KBM-7 (cell line): ENCODE measurements around the gene JPH4.
A peak's percentile ranks its signal among the peaks of the same experiment; 100 is the strongest.
"Not testable (repeated sequence)": the region's sequence is repeated elsewhere in the genome, so short reads cannot be mapped to it uniquely, and the experiment has no call there.

Experiments
- DNase-seq: peaks from one replicate; pipeline ENCODE4 v3.0.0-alpha.2; 2015
- in situ Hi-C: fragments of 300-500 bp; cut with MboI; formaldehyde crosslinking; loops from 2 replicates; pipeline ENCODE4 v1.14.3; 2020; ENCODE audit warnings: low sequenced_read_pairs, low pct_unique_long_range_greater_than_20kb, mixed read lengths

Gene JPH4

DNA sequence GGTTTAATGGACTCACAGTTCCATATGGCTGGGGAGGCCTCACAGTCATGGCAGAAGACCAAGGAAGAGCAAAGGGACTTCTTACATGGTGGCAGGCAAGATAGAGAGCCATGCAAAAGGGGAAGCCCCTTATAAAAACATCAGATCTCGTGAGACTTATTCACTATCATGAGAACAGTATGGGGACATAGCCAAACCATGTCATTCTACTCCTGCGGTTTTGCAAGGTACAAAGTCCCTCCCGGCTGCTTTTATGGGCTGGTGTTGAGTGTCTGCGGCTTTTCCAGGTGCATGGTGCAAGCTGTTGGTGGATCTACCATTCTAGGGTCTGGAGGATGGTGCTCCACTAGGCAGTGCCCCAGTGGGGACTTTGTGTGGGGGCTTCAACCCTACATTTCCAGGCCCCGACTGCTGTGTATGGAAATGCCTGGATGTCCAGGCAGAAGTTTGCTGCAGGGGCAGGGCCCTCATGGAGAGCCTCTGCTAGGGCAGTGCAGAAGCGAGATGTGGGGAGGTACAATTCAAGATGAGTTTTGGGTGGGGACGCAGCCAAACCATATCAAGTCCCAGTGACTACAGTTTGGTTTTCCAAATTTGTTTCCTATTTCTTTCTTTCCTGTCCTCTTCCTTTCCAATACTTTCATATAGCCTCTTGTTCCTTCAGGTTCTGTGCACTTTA is 31.0 kb upstream of the JPH4 start:
- in situ Hi-C loops, DNase-seq: not testable (repeated sequence)

DNA sequence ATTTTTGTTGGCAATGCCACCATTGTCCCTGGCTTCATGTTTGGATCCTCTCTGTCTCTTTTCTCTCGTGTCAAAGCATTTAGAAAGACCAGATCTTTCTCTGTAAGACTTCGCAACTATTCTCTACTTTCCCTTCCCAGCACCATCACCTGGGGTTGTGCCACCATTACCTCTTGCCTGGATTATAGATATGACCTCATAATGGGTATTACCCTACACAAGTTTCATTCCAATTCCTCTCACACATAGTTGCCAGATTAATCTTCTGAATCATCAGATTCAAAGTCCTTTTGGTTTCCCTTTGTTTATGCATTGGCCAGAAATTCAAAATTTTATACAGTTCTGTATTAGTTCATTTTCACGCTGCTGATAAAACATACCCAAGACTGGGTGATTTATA is 30.4 kb upstream of the JPH4 start:
- in situ Hi-C loops = no loop called here
- DNase-seq = no peak

DNA sequence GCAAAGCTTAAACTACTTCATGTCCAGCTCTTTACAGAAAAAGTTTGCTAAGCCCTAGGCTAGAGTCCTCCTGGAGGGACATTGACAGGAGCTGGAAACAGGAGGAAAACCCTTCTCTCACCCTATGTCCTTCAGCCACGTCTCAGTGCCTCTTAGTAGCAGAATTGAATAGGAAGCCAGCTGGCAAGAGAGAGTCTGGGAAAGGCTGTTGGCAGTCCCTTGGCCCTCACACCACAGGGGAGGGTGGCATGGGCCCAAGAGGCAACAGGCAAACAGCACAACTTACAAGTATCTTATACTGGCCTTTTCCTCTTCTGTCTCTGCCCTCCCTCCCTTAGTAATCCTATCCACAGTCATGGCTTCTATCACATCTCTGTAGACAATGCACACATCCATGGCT is 29.9 kb upstream of the JPH4 start:
- in situ Hi-C loops = no loop called here
- no peak for DNase-seq

DNA sequence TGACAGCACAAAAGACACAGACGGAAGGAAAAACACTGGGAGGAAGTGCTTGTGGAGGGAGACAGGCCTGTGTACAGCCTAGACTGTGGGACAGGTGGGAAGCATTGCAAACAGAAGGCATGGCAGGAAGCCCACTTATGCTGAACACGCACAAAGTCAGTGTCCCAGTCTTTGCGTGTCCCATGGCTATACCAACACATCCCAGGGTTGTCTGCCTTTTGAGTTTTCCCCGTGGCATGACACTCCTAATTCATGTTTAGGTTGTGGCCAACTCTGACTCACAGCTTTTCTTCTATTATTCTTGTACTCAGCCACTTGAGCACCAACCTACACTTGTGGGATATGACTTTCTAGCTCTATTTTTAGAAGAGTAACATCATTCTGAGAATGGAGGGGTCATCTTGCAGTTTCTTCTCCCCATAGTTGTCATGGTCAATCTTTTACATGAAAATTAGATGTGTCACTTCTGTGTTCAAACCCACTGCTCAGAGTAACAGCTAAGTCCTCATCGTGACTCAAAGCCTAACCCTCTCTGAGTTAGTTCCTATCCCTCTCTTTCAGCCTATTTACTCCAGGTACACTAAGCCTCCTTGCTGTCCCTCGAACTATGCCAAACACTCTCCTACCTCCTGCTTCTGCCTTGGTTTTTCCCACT is 27.5 kb upstream of the JPH4 start:
- in situ Hi-C loops = no loop called here
- no peak for DNase-seq

DNA sequence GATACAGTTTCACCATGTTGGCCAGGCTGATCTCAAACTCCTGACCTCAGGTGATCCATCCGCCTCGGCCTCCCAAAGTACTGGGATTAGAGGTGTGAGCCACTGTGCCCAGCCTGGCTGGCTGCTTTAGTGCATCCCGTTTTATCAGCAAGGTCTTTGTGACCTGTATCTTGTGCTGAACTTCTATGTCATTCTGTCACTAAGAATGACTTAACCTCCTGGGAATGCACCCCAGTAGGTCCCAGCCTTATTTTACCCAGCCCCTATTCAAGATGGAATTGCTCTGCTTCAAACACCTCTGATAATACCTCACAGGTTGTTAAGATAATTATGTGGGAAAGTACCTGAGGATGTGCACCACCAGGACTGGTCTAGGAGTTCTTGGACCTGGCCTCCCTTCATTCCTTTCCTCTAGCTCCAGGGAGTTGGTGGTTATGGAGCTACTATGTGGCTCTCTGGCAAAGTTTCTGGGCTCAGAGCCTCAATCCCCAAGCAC is 26.1 kb upstream of the JPH4 start:
- DNase-seq = no peak
- in situ Hi-C loops = no loop called here

DNA sequence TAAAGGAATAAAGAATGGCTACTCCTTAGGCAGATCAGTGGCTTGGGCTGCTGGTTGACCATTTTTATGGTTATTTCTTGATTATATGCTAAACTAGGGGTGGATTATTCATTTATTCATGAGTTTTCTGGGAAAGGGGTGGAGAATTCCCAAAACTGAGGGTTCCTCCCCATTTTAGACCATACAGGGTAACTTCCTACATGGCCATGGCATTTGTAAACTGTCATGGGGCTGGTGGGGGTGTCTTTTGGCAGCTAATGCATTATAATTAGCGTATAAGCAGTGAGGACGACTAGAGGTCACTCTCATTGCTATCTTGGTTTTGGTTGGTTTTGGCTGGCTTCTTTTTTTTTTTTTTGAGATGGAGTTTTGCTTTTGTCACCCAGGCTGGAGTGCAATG is 25.6 kb upstream of the JPH4 start:
- in situ Hi-C loops = no loop called here
- DNase-seq = no peak

DNA sequence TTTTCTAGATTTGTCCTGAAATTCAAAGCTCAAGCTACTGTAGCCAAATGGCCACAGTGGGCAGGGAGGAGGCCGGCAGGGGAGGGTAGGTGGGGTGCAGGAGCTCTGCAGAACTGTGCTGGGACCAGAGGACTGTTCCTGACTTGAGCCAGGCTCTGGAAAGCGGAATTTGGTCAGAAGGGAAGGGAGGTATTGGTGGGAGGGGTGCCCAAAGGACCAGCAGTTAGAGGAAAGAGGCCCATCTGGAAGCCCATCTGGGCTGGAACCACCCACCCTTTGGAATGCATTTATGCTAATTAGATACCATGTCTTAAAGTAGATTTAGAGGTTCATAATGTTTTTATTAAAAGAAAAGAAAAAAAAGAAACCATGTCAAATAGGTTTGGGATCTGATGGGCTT is 24.5 kb upstream of the JPH4 start:
- no peak for DNase-seq
- in situ Hi-C loops = no loop called here

DNA sequence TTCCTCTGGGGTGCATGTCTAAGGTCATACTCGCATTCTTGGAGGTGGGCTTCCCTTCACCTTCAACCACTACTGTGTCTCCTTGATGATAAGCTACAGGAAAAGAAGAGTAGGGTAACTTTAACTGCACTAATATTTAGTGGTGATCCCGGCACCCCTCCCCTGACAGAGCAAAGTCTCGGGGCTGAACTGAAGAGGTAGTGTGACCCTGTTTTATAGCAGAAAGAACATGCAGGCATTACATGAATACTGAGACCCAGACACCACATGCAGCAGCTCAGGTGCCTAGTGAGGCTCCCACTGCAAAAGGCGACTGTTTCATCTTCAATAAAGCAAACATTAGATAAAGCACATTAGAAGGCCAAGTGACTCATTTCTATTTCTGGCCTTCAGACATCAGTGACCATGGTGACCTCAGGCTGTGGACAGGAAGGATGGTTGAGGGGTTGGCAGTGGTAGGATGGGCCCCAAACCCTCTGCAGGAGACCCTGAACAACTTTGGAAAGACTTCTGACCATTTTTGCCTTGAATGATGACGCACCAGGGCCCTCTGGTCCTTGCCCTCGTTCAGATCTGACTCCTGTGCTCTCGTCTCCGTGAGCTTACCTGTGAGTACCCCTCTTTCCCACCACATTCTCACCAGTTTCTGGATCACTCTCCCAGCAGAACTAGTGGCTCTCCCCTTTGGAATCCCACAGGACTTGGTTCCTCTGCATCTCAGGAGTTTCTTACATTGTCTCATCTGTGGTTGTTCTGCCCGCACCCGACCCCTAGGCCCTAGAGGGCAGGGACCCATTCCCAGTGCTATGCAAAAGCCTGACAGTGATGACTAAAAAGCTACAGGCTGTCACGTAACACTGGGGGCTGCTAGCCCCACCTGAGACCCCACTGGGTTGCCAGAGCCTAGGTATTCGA is 23.8 kb upstream of the JPH4 start:
- no peak for DNase-seq
- in situ Hi-C loops = no loop called here

DNA sequence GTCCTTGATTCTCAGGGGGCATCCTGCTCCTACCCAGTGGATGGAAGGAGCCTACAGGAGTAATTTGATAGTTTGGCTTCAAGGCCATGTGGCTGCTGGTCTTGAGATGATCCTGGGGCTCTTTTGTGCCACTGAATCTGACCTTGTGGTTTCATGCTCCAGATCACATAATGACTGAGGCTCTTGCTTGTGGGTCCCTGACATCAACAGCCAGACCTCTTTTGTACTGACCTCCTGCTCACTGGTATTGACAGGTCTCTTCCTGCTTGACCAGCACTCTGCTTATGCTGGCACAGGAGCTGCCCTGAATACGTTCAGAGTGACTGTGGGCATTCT is 23.2 kb upstream of the JPH4 start:
- in situ Hi-C loops = no loop called here
- DNase-seq = no peak

DNA sequence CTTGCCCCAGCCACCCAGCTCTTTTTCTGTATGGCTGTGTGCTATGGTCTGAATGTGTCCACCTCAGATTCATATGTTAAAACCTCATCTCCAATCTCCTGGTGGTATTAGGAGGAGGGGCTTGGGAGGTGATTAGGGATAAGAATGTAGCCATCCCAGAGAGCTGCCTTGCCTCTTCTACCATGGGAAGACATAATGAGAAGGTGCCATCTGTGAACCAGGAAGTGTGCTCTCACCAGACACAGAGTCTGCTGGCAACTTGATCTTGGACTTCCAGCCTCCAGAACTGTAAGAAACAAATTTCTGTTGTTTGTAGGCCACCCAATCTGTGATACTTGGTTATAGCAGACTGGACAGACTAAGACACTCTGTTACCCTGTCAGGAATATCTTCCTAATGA is 22.8 kb upstream of the JPH4 start:
- DNase-seq = no peak
- in situ Hi-C loops = no loop called here

DNA sequence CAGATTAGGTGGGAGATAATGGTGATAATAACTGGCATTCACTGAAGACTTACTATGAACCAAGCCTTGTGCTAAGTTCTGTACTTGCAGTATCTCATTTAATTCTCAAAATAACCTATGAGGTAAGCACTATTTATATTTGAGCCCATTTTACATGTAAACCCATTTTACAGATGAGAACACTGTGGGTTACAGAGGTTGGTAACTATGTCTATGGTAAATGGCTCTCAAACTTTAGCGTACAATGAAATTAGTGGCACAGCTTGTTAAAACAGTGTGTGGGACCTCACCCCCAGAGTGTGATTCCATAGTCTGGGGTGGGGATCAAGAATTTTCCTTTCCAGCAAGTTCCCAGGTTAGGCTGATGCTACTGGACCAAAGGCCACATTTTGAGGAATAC is 22.2 kb upstream of the JPH4 start:
- DNase-seq = no peak
- in situ Hi-C loops = no loop called here

DNA sequence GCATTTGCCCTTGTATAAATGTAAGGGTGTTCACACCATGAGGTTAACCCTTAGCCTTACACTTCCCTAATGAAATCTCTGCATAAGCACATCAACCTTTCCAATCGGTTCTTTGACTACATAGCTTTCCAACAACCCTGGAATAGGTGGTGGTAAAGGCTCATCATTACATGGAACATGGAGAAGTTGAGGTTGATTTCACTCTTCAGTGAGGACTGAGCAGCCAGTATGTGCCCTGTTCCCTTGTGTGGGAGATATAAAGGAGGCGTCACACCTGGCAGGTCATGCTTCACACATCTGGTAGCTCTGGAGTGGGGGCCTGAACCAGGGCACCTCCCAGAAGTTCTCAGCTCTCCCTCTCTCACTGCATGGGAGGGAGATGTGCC is 21.7 kb upstream of the JPH4 start:
- no peak for DNase-seq
- in situ Hi-C loops = no loop called here

DNA sequence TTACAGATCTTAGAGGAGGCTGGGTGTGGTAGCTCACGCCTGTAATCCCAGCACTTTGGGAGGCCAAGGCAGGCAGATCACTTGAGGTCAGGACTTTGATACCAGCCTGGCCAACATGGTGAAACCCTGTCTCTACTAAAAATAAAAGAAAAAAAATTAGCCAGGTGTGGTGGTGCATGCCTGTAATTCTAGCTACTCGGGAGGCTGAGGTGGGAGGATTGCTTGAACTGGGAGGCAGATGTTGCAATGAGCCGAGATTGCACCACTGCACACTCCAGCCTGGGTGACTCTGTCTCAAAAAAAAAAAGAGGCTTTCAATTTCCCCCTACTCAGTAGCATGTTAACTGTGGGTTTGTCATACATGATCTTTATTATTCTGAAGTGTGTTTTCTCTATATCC is 15.6 kb upstream of the JPH4 start:
- DNase-seq, in situ Hi-C loops: not testable (repeated sequence)

DNA sequence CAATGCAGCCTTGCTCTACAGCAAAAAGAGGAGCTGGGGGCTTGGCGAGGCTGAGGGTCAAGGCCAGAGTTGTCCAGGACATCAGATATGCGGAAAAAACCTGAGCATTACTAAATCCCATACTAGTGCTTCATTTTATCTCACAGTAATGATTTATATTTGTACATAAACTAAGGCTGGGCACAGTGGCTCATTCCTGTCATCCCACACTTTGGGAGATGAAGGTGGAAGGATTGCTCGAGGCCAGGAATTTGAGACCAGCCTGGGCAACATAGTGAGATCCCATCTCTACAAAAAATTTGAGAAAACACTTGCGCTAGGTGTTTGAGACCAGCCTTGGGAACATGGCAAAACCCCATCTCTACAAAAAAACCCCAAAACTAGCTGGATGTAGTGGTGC is 11.6 kb upstream of the JPH4 start:
- DNase-seq = no peak
- in situ Hi-C loops = no loop called here

DNA sequence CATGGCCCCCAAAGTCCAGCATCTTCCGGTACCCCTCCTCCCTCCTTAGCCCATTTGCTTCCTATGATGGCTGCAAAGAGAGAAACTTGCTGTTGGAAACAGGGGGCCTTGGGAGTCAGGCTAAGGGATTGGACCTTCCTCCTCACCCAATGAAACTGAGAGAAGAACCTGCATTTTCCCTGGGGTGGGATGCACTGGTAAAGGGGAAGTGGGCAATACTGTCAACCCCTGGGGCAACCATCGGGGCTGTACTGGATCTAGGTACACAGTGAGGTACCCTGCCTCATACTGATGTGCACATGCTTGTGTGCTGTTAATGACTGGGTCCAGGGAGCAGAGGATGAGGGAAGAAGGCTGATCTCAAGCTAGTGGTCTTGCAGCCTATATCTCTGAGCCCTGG is 11.0 kb upstream of the JPH4 start:
- in situ Hi-C loops = no loop called here
- DNase-seq = no peak

DNA sequence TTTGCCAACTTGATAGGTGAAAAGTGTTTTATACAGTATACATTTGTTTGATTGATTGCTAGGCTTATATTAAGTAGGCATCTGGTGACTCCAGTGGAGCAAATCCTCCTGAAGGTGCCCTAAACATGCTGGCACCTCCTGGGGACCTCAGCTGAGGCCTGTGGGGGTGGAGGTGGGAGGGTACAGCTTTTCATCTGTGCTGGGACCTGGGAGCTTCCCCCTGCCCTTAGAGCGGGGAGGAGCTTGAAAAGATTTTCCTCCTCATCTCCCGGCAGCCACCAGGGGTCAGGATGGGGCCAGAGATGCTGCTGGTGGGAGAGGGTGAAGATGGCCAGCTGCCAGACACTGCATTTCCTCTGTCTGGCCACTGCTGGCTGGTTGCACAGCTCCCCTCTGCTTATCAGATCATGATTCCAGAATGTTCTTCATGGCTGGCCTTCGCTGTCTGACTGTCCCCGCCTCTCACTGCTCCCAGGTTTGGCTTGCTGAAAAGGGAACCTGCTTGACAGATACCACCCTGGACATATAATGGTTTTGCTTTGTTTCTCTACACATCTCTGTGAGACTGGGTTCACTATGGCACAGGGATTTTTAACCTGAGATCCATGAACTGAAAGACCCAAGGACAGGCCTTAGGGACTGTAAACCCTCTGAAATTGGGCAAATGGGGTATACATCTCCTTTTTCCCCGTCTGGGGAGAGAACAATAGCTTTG is 10.5 kb upstream of the JPH4 start:
- in situ Hi-C loops = no loop called here
- DNase-seq = peak; percentile 97

DNA sequence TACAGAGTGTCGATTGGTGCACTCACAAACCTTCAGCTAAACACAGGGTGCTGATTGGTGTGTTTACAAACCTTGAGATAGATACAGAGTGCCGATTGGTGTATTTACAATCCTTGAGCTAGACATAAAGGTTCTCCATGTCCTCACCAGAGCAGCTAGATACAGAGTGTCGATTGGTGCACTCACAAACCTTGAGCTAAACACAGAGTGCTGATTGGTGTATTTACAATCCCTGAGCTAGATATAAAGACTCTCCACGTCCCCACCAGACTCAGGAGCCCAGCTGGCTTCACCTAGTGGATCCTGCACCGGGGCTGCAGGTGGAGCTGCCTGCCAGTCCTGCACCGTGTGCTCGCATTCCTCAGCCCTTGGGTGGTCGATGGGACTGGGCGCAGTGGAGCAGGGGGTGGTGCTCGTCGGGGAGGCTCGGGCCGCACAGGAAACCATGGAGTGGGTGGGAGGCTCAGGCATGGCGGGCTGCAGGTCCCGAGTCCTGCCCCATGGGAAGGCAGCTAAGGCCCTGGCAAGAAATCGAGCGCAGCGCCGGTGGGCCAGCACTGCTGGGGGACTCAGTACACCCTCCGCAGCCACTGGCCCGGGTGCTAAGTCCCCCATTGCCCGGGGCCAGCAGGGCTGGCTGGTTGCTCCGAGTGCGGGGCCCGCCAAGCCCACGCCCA is 6.1 kb upstream of the JPH4 start:
- in situ Hi-C loops, DNase-seq: not testable (repeated sequence)

DNA sequence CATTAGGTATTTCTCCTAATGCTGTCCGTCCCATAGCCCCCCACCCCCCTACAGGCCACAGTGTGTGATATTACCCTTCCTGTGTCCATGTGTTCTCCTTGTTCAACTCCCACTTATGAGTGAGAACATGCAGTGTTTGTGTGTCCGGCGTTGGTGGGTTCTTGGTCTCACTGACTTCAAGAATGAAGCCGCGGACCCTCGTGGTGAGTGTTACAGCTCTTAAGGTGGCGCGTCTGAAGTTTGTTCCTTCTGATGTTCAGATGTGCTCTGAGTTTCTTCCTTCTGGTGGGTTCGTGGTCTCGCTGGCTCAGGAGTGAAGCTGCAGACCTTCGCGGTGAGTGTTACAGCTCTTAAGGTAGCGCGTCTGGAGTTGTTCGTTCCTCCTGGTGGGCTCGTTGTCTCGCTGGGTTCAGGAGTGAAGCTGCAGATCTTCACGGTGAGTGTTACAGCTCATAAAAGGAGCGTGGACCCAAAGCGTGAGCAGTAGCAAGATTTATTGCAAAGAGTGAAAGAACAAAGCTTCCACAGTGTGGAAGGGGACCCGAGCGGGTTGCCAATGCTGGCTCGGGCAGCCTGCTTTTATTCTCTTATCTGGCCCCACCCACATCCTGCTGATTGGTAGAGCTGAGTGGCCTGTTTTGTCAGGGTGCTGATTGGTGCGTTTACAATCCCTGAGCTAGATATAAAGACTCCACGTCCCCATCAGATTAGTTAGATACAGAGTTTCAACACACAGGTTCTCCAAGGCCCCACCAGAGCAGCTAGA is 5.4 kb upstream of the JPH4 start:
- DNase-seq, in situ Hi-C loops: not testable (repeated sequence)
